AG10803 (cell line): Measurements from ENCODE around the gene LCNL1.
A peak's percentile ranks its signal among the peaks of the same experiment; 100 is the strongest.

Experiments
- DNase-seq: peaks from one replicate; pipeline ENCODE4 v3.0.0; 2010; ENCODE audit warnings: low read depth
- H3K4me3 ChIP-seq: 2 replicates; pipeline ENCODE4 v1.5.1; 2011; ENCODE audit warnings: mild to moderate bottlenecking, low read length, control low read depth
- TF ChIP-seq, protein P1 (sequence below): conservative IDR thresholded peaks from 2 replicates; pipeline ENCODE4 v1.5.1; 2011; ENCODE audit warnings: mild to moderate bottlenecking, low read length, control low read depth, inconsistent platforms

LCNL1 gene

GRCh38 chr9:136949239-136949816 is 33.5 kb upstream of the LCNL1 start:
- peak overlapping the region; percentile 58 for H3K4me3 ChIP-seq
- TF ChIP-seq, protein P1, sequence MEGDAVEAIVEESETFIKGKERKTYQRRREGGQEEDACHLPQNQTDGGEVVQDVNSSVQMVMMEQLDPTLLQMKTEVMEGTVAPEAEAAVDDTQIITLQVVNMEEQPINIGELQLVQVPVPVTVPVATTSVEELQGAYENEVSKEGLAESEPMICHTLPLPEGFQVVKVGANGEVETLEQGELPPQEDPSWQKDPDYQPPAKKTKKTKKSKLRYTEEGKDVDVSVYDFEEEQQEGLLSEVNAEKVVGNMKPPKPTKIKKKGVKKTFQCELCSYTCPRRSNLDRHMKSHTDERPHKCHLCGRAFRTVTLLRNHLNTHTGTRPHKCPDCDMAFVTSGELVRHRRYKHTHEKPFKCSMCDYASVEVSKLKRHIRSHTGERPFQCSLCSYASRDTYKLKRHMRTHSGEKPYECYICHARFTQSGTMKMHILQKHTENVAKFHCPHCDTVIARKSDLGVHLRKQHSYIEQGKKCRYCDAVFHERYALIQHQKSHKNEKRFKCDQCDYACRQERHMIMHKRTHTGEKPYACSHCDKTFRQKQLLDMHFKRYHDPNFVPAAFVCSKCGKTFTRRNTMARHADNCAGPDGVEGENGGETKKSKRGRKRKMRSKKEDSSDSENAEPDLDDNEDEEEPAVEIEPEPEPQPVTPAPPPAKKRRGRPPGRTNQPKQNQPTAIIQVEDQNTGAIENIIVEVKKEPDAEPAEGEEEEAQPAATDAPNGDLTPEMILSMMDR = no peak
- no peak for DNase-seq

DNA sequence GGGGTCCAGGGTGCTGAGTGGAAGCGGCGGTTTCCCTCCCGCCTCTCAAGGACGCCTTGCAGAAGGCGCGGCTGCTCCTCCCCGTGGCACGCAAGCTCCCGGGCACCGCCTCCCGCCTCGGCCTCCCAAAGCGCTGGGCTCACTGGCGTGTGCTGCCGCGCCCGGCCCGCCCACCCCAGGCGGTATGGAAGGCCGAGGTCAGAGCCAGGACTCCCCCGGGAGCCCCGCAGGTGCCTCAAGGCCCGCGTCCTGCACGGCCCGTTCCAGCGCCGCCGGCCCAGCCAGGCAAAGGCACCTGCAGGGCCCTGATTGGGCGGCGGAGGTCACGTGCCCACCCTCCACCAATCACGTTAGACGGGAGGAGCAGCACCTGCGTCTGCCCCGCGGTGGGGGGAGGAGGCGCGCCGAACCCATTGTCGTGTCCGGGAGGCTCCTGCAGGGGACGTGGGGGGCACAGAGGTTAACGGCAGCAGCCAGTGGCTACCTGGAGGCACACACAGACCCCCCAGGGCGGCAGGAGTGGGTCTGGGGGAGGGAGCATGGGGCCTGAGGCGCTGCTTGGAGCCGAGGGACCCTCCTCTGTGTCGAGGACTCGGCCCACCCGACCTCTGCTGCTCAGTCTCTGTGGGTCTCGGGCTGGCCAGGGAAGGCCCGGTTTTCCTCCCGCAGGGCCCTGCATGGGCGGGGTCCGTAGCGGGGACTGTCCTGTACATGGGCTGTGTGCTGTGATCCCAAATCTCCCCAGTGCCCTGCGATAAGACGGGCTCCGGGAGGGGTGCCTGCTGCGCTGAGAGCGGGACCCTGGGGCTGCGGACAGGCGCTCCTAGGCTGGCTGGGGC is 32.8 kb upstream of the LCNL1 start:
- peak; percentile 63 for DNase-seq
- TF ChIP-seq, protein P1 = no peak
- H3K4me3 ChIP-seq = peak overlapping the region; percentile 58

DNA sequence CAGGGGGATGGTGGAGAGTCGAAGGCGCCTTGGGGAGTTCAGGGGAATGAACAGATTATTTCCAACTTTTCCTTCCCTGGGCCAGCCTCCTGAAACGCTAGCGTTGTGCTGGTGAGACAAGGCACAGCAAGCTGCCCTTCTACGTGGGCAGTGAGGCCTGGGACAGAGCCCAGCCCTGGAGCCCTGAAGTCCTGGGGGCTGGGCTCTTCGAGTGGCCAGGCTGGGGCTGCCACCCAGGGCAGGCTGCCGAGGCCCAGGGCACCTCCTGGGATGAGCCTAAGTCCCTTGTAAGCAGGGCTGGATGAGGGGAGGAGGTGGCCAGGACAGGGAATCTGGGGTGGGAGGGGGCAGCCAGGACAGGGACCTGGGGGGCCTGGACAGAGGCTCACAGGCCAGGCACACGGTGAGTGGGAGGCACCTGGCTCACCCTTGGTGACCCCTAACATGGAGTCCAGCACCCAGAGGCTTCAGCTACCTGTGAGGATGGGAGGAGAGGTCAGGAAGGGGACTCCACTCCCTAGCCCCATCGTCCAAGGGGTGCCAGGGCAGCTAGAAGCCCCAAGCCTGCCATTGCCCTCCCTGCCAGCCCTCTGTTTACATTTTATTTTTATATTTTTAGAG is 32.0 kb upstream of the LCNL1 start:
- no peak overlapping the region for H3K4me3 ChIP-seq
- TF ChIP-seq, protein P1 = no peak
- no peak for DNase-seq

DNA sequence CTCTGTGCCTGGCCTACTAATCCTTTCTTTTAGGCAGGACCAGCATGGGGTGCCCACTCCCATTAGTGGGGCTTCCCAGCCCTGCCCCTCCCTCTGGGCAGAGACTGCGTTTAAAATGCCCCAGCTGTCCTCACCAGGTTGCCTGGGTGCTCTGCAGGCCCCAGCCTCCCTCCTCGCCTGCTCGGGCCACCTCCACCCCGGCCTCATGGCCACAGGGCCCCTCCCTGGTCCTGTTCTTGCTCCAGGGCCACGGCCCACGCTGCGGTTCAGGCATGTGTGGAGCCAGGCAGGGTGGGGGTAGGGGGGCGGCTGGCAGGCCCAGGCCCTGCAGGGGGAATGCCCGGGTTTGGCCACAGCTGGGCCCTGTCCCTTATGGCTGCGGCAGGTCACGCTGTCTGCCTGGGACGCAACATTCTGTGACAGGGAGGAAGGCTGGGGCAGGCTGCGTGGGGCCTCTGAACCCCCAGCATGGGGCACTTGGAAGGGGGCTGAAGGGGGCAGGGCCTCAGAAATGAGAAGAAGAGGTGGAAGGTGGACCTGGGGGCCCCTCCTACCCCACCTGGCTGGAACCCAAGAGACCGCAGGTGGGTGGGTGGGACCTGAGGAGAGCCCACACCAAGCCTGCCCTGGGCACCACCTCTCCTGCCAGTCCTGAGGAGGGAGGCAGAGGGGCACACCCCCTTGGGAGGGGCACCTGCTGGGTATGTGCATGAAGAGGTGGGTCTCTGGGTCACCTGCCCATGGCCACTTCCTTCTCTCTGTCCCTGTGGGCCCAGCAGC is 31.1 kb upstream of the LCNL1 start, which contains the start of gene LCN12:
Gene LCN12, plus strand, starts transcription at position 733 of the 780 bp plus-strand sequence. CDS start 55 bp downstream, outside the sequence.
- DNase-seq = no peak
- H3K4me3 ChIP-seq = no peak within 1 kb of the TSS
- TF ChIP-seq, protein P1 = no peak

DNA sequence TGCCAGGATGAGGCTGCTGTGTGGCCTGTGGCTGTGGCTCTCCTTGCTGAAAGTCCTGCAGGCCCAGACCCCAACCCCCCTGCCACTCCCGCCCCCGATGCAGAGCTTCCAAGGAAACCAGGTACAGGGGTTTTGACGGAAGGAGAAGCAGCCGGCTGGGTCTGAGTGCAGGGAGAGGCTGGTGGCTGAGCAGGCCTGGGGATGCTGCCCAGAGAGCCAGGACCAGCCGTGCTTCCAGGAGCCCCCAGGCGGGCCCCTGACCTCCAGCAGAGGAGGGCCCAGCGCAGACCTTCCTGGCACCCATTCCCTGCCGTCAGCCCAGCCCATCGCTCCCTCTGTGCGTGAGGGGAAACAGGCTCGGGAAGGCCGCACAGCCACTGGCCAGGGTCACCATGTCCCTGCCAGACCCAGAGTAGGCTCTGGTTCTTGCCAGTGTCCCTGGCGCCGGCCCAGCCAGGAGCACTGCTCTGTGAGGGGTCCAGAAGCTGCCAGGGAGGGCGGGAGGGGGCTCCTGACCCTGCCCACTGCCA is 30.4 kb upstream of the LCNL1 start:
- no peak overlapping the region for H3K4me3 ChIP-seq
- TF ChIP-seq, protein P1 = no peak
- no peak for DNase-seq

- DNase-seq = no peak
- TF ChIP-seq, protein P1 = no peak
- no peak overlapping the region for H3K4me3 ChIP-seq
Measured at GRCh38 chr9:136952876-136953770, 29.7 kb upstream of the LCNL1 start.
